OCI-LY1 (cell line): ENCODE results near the gene VGLL3.

Experiments used
- H2AFZ ChIP-seq: fragments of 200-600 bp; sonication (generic), shearing (Covaris generic); 2 replicates; pipeline ENCODE4 v1.6.0; 2014; ENCODE audit warnings: antibody characterized with exemption, mild to moderate bottlenecking, low read length
- H3F3A ChIP-seq: fragments of 200-600 bp; sonication (generic), shearing (Covaris generic); 2 replicates; pipeline ENCODE4 v1.6.0; 2014; ENCODE audit warnings: mild to moderate bottlenecking, antibody characterized with exemption, low read length, moderate library complexity; ENCODE audit not compliant: insufficient read depth
- H3K27ac ChIP-seq: fragments of 200-600 bp; sonication (generic); 2 replicates; pipeline ENCODE4 v1.5.1; 2014; ENCODE audit warnings: low read length, mixed run types, mild to moderate bottlenecking, low read depth; ENCODE audit not compliant: poor library complexity, severe bottlenecking
- H3K27me3 ChIP-seq: fragments of 200-600 bp; sonication (generic); 2 replicates; pipeline ENCODE4 v1.6.0; 2014; ENCODE audit warnings: antibody characterized with exemption, mild to moderate bottlenecking, low read length, moderate library complexity; ENCODE audit not compliant: insufficient read depth
- H3K36me3 ChIP-seq: fragments of 200-600 bp; sonication (generic); 2 replicates; pipeline ENCODE4 v1.6.1; 2014; ENCODE audit warnings: mild to moderate bottlenecking, antibody characterized with exemption, low read length, moderate library complexity, mixed read lengths; ENCODE audit not compliant: insufficient read depth
- H3K4me1 ChIP-seq: fragments of 200-600 bp; sonication (generic); 2 replicates; pipeline ENCODE4 v1.5.1; 2014; ENCODE audit warnings: mild to moderate bottlenecking, low read length, moderate library complexity; ENCODE audit not compliant: insufficient read depth, severe bottlenecking
- H3K4me2 ChIP-seq: fragments of 200-600 bp; sonication (generic), shearing (Covaris generic); 2 replicates; pipeline ENCODE4 v1.6.1; 2014; ENCODE audit warnings: low read length
- H3K4me3 ChIP-seq: fragments of 200-600 bp; sonication (generic); 2 replicates; pipeline ENCODE4 v1.5.1; 2014; ENCODE audit warnings: low read length, low read depth, mild to moderate bottlenecking, mixed read lengths; ENCODE audit not compliant: poor library complexity, severe bottlenecking
- H3K79me2 ChIP-seq: fragments of 200-600 bp; shearing (Covaris generic); 2 replicates; pipeline ENCODE4 v1.6.1; 2016; ENCODE audit warnings: mixed run types, low read length, mixed read lengths; ENCODE audit not compliant: insufficient read depth
- H3K9ac ChIP-seq: fragments of 200-600 bp; sonication (generic), shearing (Covaris generic); 2 replicates; pipeline ENCODE4 v1.6.1; 2014; ENCODE audit warnings: mild to moderate bottlenecking, low read length, mixed read lengths
- H3K9me2 ChIP-seq: fragments of 200-600 bp; sonication (generic), shearing (Covaris generic); 2 replicates; pipeline ENCODE4 v1.6.1; 2014; ENCODE audit warnings: low read depth, mild to moderate bottlenecking, low read length, mixed read lengths
- H3K9me3 ChIP-seq: fragments of 200-600 bp; shearing (Covaris generic); 2 replicates; pipeline ENCODE4 v1.6.1; 2014; ENCODE audit warnings: low read length, mixed read lengths
- H4K20me1 ChIP-seq: fragments of 200-600 bp; sonication (generic), shearing (Covaris generic); 2 replicates; pipeline ENCODE4 v1.6.0; 2016; ENCODE audit warnings: mild to moderate bottlenecking, low read length; ENCODE audit not compliant: insufficient read depth
- EZH2 ChIP-seq: fragments of 200-600 bp; sonication (generic), shearing (Covaris generic); IDR thresholded peaks from 2 replicates; pipeline ENCODE4 v1.8.0; 2017; ENCODE audit warnings: borderline replicate concordance, mixed run types, mild to moderate bottlenecking, antibody characterized with exemption, low read length, moderate library complexity, mixed read lengths
- TF ChIP-seq, protein P1 (sequence below): fragments of 200-600 bp; sonication (generic), shearing (Covaris generic); IDR thresholded peaks from 2 replicates; pipeline ENCODE4 v1.5.1; 2017; ENCODE audit warnings: mild to moderate bottlenecking, antibody characterized with exemption, low read length, moderate library complexity, mixed read lengths

The VGLL3 gene

DNA sequence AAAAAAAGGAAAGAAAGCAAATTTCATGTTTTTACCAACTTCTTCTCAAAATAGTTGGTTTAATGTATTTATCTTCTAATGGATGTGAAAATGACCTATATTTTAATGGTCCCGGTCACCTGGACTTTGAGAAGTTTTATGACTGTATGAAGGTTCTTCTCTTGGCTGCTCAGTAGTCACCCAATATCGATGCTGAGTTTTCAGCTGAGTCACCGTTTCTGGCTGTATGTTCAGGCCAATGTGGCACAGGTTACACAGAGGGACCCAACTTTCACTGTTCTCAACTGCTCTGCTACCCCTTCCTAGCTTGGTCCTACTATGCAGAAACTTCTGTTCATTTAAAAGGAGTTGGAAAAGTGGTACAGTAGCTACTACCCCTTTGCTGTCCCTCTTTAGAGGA is 25.8 kb downstream of the VGLL3 start:
- Histone ChIP-seq H3K27me3 (no peaks in the 10 kb centered on the region), H3K79me2 (no peaks in the 10 kb centered on the region), H3K4me2 (no peak overlapping the region), H3K4me1 (no peaks in the 10 kb centered on the region), H3K27ac (no peak overlapping the region), H3K36me3 (no peaks in the 10 kb centered on the region), H2AFZ (no peak overlapping the region), H4K20me1 (no peaks in the 10 kb centered on the region), H3F3A (no peaks in the 10 kb centered on the region), H3K9ac (no peak overlapping the region), H3K9me3 (no peaks in the 10 kb centered on the region), H3K4me3 (no peak overlapping the region), H3K9me2 (no peaks in the 10 kb centered on the region)
- TF ChIP-seq, protein P1, sequence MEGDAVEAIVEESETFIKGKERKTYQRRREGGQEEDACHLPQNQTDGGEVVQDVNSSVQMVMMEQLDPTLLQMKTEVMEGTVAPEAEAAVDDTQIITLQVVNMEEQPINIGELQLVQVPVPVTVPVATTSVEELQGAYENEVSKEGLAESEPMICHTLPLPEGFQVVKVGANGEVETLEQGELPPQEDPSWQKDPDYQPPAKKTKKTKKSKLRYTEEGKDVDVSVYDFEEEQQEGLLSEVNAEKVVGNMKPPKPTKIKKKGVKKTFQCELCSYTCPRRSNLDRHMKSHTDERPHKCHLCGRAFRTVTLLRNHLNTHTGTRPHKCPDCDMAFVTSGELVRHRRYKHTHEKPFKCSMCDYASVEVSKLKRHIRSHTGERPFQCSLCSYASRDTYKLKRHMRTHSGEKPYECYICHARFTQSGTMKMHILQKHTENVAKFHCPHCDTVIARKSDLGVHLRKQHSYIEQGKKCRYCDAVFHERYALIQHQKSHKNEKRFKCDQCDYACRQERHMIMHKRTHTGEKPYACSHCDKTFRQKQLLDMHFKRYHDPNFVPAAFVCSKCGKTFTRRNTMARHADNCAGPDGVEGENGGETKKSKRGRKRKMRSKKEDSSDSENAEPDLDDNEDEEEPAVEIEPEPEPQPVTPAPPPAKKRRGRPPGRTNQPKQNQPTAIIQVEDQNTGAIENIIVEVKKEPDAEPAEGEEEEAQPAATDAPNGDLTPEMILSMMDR = no peak
- TF ChIP-seq EZH2 = no peak

DNA sequence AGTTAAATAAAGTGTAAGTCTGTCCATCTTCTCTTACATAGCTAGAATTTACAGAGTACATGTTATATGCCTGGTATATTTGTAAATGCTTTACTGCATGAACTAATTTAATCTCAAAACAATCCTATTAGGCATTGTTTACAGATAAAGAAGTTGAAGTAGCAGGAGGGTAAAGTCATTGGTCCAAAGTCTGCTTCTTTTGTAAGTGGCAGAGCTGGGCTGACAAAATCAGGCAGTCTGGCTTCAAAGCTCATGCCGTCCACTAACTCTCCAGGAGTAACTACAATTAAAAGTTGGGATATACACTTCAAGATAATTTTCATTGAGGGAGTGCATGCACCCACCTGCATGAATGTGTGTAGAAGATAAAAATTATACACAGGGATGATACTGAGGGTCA is 27.3 kb downstream of the VGLL3 start:
- Histone ChIP-seq H3K27me3 (no peaks in the 10 kb centered on the region), H3K79me2 (no peaks in the 10 kb centered on the region), H3K9me3 (no peaks in the 10 kb centered on the region), H2AFZ (no peak overlapping the region), H3K27ac (no peak overlapping the region), H4K20me1 (no peaks in the 10 kb centered on the region), H3K4me3 (no peak overlapping the region), H3K4me1 (no peaks in the 10 kb centered on the region), H3K36me3 (no peaks in the 10 kb centered on the region), H3K9me2 (no peaks in the 10 kb centered on the region), H3F3A (no peaks in the 10 kb centered on the region), H3K9ac (no peak overlapping the region), H3K4me2 (no peak overlapping the region)
- TF ChIP-seq, protein P1 = no peak
- no peak for TF ChIP-seq EZH2

DNA sequence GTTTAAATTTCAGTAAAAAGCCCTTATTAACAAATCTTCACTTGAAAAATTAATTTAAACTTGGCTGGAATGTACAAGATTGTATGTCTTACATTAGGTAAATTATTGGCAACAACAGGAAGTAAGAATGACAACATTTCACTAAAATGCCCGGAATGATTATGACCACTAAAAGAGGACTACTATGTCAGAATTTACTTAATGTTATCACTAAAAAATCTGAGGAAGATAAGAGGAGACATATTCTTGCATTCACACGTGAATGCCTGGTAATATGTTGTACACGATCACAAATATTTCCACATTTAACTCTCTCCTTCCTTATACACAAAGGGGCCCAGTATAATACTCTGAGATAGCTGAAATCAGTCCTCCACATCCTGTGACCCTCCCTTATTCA is 29.7 kb downstream of the VGLL3 start:
- no peaks in the 10 kb centered on the region for H3K9me3 ChIP-seq
- H3K9ac ChIP-seq = no peak overlapping the region
- no peaks in the 10 kb centered on the region for H4K20me1 ChIP-seq
- no peaks in the 10 kb centered on the region for H3K27me3 ChIP-seq
- no peak overlapping the region for H2AFZ ChIP-seq
- H3K9me2 ChIP-seq = no peaks in the 10 kb centered on the region
- no peaks in the 10 kb centered on the region for H3F3A ChIP-seq
- TF ChIP-seq EZH2 = no peak
- TF ChIP-seq, protein P1 = no peak
- no peaks in the 10 kb centered on the region for H3K4me1 ChIP-seq
- no peaks in the 10 kb centered on the region for H3K79me2 ChIP-seq
- no peaks in the 10 kb centered on the region for H3K36me3 ChIP-seq
- H3K4me2 ChIP-seq = no peak overlapping the region
- no peak overlapping the region for H3K27ac ChIP-seq
- no peak overlapping the region for H3K4me3 ChIP-seq
